HEK293T (cell line): ENCODE measurements around the gene HMSD.

ENCODE experiments used
- CTCF ChIA-PET: fragments of 350-600 bp; formaldehyde crosslinking; extraction: SDS; loops from one replicate; lab custom pipeline; 2021; ENCODE audit warnings: antibody characterized with exemption, inconsistent platforms; lab: Yijun Ruan, JAX
- POLR2A ChIA-PET: fragments of 350-600 bp; formaldehyde crosslinking; extraction: SDS; loops from one replicate; lab custom pipeline; 2020; ENCODE audit warnings: antibody characterized with exemption, inconsistent platforms; lab: Yijun Ruan, JAX
- DNase-seq: peaks from one replicate; pipeline ENCODE4 v3.0.0; 2012; ENCODE audit warnings: mixed read lengths; ENCODE audit errors: extremely low spot score
- ARNT ChIP-seq: fragments of 450-650 bp; IDR thresholded peaks from 2 replicates; pipeline ENCODE4 v1.6.1; 2017; ENCODE audit warnings: mild to moderate bottlenecking
- BHLHE40 ChIP-seq: fragments of 450-650 bp; IDR thresholded peaks from 2 replicates; pipeline ENCODE4 v1.6.1; 2016; ENCODE audit warnings: mild to moderate bottlenecking, moderate library complexity, borderline replicate concordance
- CTBP1 ChIP-seq: fragments of 450-650 bp; IDR thresholded peaks from 2 replicates; pipeline ENCODE4 v1.6.1; 2016; ENCODE audit warnings: borderline replicate concordance
- ELF4 ChIP-seq: fragments of 450-650 bp; IDR thresholded peaks from 2 replicates; pipeline ENCODE4 v1.6.1; 2017; ENCODE audit warnings: antibody characterized with exemption
- FOXA1 ChIP-seq: fragments of 450-650 bp; IDR thresholded peaks from 2 replicates; pipeline ENCODE4 v1.6.1; 2016; ENCODE audit warnings: mild to moderate bottlenecking
- FOXK2 ChIP-seq: fragments of 450-650 bp; IDR thresholded peaks from 2 replicates; pipeline ENCODE4 v1.6.1; 2016; ENCODE audit warnings: mild to moderate bottlenecking
- FOXM1 ChIP-seq: fragments of 450-650 bp; IDR thresholded peaks from 2 replicates; pipeline ENCODE4 v1.6.1; 2017; ENCODE audit warnings: mild to moderate bottlenecking, borderline replicate concordance
- HDGF ChIP-seq: fragments of 450-650 bp; IDR thresholded peaks from 2 replicates; pipeline ENCODE4 v1.6.1; 2017; ENCODE audit warnings: antibody characterized with exemption, borderline replicate concordance
- L3MBTL2 ChIP-seq: fragments of 450-650 bp; conservative IDR thresholded peaks from 2 replicates; pipeline ENCODE4 v1.6.1; 2016; ENCODE audit warnings: mild to moderate bottlenecking
- LEF1 ChIP-seq: fragments of 450-650 bp; IDR thresholded peaks from 2 replicates; pipeline ENCODE4 v1.6.1; 2017; ENCODE audit warnings: mild to moderate bottlenecking, borderline replicate concordance
- NFRKB ChIP-seq: fragments of 450-650 bp; IDR thresholded peaks from 2 replicates; pipeline ENCODE4 v1.6.1; 2016; ENCODE audit warnings: mild to moderate bottlenecking, moderate library complexity
- PKNOX1 ChIP-seq: fragments of 450-650 bp; IDR thresholded peaks from 2 replicates; pipeline ENCODE4 v1.6.1; 2016
- SP1 ChIP-seq: fragments of 450-650 bp; IDR thresholded peaks from 2 replicates; pipeline ENCODE4 v1.6.1; 2017
- SUZ12 ChIP-seq: fragments of 450-650 bp; IDR thresholded peaks from 2 replicates; pipeline ENCODE4 v1.6.1; 2016; ENCODE audit warnings: mild to moderate bottlenecking
- TARDBP ChIP-seq: fragments of 450-650 bp; IDR thresholded peaks from 2 replicates; pipeline ENCODE4 v1.6.1; 2016
- ZNF384 ChIP-seq: fragments of 450-650 bp; IDR thresholded peaks from 2 replicates; pipeline ENCODE4 v1.6.1; 2016

HMSD gene

DNA sequence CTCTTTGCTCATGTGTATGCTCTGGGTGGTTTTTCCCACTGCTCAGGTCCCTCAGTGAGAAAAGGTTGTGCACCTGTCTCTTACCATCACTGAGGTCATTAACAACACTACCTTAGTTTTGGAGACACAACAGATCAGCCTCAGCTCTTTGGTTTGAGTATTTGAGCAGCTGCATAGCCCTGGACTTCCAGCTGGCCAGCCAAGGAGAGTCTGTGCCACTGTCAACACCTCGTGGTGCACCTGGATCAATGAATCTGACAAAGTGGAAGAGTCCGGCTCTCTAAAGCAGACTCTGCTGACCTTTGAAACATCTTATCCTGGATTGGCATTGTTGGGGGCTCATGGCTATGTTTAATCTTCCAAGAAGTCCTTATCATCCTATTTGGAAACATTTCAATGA is 50.8 kb downstream of the HMSD start:
- ChIA-PET POLR2A (no interaction called here), CTCF (no interaction called here)
- no peak for DNase-seq
- TF ChIP-seq PKNOX1, result no peak
- TF ChIP-seq TARDBP, result no peak
- no peak for TF ChIP-seq ARNT
- no peak for TF ChIP-seq FOXA1
- no peak for TF ChIP-seq ELF4
- TF ChIP-seq SP1, result no peak
- TF ChIP-seq CTBP1, result no peak
- no peak for TF ChIP-seq HDGF
- no peak for TF ChIP-seq FOXK2
- no peak for TF ChIP-seq ZNF384
- TF ChIP-seq BHLHE40, result no peak
- no peak for TF ChIP-seq FOXM1
- no peak for TF ChIP-seq L3MBTL2
- no peak for TF ChIP-seq NFRKB
- no peak for TF ChIP-seq LEF1
- TF ChIP-seq SUZ12, result no peak

GRCh38 chr18:64002581-64002980 is 53.5 kb downstream of the HMSD start:
- DNase-seq, result no peak
- TF ChIP-seq ARNT (no peak), LEF1 (no peak), FOXM1 (no peak), PKNOX1 (no peak), BHLHE40 (no peak), SUZ12 (no peak), NFRKB (no peak), SP1 (no peak), FOXK2 (no peak)
- POLR2A ChIA-PET, result no interaction called here
- CTCF ChIA-PET, result no interaction called here

GRCh38 chr18:64009305-64009704 is 60.2 kb downstream of the HMSD start:
- DNase-seq, result no peak
- POLR2A ChIA-PET, result no interaction called here
- CTCF ChIA-PET, result interaction anchor here (1.7 kb wide), 1 partner anchor 15 kb away, joined by 5 read pairs; no protein-coding TSS in a partner anchor
- TF ChIP-seq TARDBP (no peak), BHLHE40 (no peak), FOXK2 (no peak)
